HG03108 (cell line): ENCODE measurements around the gene SMARCA5.

ENCODE experiments used
- ATAC-seq: cut with Tn5 transposase; IDR thresholded peaks from one replicate; pipeline ENCODE4 v1.9.1; 2021; ENCODE audit warnings: moderate library complexity; ENCODE audit not compliant: unreplicated experiment

SMARCA5 gene

DNA sequence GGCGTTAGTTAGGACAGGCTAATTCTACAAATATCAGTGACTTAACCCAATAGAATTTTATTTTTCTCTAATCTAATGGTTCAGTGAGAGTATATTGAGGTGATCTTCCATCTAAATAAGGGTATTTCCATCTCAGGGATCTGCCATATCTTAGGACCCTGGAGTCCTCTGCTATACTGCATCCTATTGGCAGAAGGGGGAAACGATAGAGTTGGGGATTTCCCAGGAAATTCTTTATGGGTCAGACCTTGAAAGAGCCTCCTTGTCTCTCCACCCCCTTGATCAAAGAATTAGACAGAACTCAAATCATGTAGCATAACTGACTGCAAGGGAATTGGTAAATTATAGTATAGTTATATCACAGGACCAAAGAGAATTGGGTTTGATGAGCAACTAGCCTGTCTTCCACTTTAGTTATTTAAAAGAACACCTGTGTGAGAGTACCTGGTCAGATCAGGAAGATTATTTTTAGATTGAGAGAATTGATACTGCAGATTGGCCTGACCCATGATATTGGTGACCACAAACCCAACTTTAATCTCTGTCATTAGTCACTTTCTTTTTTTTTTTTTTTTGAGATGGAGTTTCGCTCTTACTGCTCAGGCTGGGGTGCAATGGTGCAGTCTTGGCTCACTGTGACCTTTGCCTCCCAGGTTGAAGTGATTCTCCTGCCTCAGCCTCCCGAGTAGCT lies 25.6 kb downstream of the SMARCA5 start:
- no peak for ATAC-seq

DNA sequence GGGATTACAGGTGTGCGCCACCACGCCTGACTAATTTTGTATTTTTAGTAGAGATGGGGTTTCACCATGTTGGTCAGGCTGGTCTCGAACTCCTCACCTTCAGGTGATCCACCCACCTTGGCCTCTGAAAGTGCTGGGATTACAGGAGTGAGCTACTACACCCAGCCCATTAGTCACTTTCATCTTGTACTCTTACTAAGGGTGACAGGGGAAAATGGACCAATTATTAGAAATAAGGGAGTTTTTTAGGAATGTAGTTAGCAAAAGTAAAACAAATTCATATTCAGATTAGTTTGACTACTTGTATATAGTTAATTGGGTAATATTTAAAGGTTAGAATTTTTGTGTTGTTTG lies 26.1 kb downstream of the SMARCA5 start:
- ATAC-seq, result no peak

DNA sequence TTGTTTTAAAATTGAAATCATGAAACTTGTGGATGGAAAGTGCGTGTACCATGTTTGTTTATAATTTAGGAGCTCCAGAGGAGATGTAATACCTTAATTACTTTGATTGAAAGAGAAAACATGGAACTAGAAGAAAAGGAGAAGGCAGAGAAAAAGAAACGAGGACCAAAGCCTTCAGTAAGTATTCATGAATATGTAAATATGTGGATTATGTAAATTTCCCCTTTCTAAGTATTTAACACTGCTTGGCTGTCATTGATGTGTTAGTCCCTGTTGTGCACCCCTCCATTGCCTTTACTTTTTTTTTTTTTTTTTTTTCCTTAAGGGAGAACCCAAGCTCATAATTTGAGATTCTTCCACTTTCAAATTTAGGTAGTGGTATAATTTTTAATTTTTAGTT lies 36.4 kb downstream of the SMARCA5 start:
- ATAC-seq, result no peak

DNA sequence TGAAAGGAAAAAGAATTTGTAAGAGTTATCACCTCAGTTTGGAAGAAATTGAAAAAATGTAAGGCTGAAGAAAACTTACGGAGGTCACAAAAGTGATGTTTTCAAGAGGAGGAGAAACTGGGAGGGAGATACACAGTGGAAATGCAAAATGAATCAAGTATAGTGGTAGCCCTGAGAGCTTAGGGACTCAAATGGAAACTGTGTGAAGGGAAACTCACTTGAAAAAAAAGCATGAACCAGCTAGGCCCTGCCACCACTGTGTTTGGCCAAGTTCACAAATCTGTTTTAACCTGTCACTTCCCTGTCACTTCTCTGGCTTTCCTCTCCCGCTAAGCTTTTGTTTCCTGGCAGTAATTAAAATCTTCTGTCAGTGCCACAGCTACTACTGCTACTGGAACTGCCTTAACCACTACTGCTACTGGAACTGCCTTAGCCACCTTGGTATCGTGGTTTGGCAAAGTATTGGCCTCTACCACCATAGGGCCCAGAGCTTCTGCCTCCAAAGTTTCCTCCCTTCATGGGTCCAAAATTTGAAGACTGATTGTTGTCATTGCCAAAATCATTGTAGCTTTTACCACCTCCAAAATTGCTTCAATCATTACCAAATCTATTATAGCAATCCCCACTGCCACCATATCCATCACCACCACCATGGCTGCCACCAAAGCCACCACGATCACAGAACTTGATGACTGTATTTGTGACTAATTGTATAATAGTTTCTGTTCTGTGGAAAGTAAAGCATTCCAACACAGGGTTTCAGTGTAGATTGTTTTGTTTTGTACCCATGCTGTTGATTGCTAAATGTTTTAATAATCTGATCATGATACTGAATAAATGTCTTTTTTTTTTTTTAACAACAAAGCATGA lies 41.5 kb downstream of the SMARCA5 start:
- peak; percentile 72 for ATAC-seq

DNA sequence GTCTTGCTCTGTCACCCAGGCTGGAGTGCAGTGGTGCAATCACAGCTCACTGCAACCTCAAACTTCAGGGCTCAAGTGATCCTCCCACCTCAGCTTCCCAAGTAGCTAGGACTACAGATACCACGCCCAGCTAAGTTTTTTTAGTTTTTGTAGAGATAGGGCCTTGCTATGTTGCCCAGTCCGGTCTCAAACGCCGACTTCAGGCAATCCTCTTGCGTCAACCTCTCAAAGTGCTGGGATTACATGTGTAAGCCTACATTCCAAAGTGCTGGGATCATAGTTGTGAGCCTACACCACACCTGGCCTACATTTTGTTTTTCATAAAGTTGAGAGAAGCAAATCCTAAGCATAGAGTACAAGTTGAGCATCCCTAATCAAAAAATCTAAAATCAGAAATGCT lies 42.2 kb downstream of the SMARCA5 start:
- no peak for ATAC-seq

DNA sequence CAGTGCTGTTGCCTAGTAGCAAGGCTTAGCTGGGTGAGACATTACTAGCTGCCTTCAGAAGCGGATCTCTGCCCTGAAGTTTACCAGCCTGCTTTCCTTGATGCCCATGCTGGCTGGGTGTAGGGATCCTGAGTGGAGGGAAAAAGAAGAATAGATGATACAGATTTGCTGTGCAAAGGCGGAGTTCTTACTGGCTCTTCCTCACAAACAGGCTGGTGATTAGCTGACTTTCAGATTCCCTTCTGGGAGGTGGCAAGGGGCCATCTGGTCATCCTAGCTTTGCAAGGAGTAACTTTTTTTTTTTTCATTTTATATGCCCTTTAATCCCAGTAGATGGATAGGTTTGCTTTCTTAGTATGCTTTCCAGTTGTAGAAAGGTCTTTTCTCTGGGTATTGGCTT lies 44.8 kb downstream of the SMARCA5 start:
- no peak for ATAC-seq

DNA sequence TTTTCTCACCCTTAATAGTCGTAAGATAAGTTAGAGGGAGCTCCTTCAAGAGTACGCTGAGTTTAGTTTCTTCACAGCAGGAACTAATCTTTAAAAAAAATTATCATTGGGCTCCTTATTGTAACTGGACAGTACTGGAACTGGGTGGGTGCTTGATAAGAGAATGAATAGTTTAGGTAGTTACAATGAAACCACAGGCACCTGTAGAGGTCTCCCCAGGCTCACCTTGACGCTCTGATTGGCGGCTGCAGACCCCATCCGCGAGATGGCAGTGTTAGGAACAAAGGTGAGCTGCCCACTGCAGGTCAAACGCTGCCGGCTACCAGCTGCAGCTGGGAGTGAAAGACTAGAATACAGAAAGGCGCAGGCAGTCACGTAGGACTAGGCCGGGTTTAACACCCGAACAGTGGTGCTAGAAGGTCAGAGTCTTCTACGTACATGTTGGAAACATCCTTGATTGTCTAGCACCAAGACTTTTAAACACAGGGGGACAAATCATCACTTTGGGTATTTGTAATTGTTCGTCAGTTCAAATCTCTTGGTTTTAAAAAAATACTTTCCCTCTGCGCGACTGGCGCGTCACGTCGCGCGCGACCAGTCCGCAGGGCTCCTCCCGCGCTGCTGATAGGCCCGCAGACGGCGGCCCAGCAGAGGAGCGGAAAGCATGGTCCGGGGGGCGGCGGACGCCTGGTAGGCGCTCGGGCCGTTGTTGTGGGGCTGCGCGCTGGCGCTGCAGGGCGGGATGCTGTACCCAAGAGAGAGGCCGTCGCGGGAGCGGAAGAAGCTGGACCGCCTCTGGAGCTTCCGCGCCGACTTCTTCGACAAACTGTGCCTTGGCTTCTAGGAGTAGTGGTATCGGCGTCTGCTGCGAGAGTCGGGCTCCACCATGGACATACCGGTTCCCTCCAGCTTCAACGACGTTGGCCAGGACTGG lies 45.6 kb downstream of the SMARCA5 start:
- peak; percentile 87 for ATAC-seq

DNA sequence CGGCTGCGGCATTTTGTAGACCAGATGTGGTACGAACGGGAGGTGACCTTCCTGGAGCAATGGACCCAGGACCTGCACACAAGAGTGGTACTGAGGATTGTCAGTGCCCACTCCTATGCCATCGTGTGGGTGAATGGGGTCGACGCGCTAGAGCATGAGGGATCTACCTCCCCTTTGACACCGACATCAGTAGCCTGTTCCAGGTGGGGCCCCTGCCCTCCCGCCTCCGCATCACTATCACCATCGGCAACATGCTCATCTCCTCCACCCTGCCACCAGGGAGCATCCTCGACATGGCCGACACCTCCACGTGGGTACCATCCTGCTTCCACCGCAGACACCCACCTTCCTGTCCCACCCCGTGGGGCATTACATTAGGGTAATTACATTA lies 46.2 kb downstream of the SMARCA5 start:
- no peak for ATAC-seq

DNA sequence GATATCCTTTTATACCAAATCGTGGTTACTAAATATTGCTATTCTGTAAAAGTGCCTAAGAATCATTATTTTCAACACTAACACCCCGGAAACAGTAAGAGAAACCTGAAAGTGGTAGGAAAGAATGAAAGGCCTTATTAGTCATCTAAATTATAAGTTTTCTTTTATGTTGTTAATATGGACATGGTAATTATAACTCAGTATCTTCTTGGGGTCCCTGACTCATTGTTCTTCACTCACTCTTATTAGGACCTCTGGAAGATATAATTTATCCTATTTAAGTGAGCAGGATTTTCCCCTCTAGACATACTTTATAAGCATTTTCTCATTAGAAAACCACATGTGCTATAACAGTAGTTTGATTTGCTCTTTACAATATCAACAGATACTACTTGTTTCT lies 51.0 kb downstream of the SMARCA5 start:
- no peak for ATAC-seq

DNA sequence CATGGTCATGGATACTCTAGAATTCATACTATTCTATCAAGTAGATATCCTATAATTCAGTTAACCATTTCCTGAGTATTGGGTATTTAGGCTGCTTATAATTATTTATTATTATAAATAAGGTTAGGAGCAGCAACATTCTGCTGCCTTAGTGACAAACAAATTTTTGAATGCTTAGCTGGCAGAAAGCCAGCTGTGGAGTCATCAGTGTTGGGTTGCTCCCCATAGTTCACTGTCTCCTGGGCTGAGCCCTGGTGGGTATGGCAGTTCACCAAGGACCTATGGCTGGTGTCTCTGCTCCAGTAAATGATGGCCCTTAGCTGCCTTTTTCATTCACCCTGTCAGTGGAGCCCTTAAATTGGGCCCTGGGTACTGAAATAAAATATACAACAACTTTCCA lies 61.8 kb downstream of the SMARCA5 start:
- no peak for ATAC-seq

DNA sequence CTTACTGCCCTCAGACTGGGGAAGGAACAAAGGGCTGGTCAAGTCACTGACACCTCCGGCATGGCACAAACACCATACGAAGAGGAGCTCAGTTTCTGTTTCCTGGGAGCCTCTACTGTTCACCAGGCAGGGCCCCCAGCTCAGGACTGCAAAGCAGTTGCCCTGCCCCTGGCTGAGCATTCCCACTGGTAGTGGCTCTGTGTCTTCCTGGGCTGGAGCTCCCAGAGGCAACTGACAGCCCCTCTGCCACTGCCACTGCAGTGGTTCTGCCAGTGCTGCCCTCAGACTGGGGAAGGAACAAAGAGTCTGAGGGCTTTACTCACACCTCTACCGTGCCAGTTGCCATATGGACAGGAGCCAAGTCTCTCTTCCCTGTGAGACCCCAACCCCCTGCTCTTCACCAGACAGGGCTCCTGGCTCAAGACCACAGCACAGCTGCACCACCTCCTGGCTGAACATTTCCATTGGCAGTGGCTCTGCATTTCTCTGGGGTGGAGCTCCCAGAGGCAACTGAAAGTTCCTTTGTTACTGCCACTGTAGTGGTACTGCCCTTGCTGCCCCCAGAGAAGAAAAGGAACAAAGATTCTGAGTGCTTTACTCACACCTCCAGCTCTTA lies 67.9 kb downstream of the SMARCA5 start:
- ATAC-seq, result no peak

DNA sequence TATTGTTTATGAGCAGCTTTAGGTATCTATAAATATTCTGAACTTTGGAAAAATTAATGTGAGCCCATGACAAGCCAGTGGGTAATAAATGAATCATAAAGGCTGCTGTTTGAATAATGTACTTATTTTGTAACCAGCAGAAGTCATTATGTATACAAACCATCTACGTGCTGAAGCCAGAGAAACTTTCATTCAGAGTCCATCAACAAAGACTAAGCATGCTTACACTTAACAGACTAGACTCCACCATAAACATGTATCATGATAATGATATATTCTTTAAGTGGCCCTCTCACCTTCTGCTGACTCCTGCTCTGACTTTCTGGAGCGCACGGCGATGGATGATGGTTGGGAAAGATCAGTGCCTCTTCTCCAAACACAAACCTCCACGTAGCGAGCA lies 72.0 kb downstream of the SMARCA5 start:
- no peak for ATAC-seq

DNA sequence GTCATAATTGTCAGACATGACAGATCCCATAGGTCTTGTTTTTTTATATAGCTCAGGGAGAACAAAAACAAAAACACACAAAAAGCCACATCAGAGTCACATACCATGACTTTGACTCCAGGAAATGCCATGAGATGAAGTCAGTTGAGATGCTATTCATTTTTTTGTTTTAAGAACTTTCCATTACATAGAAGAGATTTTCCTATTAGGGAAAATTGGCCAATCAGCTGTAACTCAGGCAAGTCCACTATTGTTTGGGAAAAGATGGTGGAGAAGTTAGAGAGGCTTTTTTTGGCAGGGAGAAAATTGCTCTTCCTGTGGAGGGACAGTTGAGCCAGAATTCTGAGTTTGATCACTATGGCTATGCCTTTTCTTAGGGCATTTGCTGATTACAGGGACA lies 72.6 kb downstream of the SMARCA5 start:
- ATAC-seq, result no peak

DNA sequence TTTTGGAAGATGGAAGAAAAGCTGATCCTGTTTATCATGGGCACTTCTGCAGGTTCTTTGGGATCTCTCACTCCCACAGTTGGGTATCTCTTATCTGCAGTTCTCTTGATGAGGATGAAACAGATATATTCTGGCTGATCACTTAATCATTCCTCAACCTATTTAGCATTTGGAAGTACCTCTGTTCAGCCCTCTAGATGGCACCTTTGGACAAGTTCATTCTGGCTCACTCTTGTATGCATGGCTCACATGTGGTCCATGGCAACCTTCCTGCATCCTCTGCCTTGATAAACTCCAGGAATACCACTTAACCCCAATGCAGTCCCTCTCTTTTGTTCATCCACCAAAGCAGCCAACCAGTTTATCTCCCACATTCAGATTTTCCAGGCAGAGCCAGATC lies 74.2 kb downstream of the SMARCA5 start:
- no peak for ATAC-seq

DNA sequence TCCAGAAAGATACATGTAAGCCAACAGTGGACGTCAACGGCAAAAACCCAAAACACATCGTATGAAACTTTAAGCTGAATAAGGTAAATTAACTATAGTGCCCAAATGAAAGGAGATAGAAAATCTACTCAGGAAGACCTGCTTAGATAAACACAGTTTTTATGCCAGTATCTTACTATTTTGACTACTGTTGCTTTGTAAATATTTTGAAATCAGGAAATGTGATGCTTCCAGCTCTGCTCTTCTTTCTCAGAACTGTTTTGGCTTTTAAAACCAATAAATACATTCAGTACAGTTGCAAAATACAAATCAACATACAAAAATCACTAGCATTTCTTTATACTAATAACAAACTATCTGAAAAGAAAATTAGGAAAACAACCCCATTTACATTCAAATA lies 83.8 kb downstream of the SMARCA5 start:
- no peak for ATAC-seq

DNA sequence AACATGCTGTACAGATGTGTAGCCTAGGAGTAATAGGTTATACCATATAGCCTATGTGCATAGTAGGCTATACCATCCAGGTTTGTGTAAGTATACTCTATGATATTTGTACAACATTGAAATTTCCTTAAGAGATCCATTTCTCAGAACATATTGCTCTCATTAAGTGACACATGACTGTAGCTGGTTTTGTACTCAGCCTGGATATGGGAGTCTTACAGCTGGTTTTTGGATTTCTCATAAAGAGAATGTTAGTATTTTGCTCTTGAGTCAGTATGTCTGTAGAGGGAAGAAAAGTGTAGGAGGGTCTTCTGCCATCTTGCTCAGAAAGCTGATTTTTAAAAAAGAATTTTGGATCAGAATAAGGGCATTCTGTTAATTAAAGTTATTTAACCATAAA lies 85.3 kb downstream of the SMARCA5 start:
- no peak for ATAC-seq

DNA sequence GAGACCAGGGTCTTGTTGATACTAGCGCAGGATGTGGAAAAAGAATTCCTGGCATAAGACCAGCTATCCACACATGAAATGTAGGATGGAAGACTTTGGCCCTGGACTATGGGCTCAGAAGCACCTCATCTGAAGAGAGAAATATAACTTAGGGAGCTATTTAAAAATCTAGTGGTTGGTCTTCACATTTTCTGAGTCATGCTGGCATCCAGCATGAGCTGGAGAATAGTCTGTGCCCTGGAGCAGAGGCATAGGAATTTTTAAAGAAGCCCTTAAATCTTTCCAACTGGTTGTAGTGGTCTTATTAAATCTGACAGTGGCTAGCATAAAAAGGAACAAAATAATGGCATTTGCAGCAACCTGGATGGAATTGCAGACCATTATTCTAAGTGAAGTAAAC lies 86.3 kb downstream of the SMARCA5 start:
- no peak for ATAC-seq

DNA sequence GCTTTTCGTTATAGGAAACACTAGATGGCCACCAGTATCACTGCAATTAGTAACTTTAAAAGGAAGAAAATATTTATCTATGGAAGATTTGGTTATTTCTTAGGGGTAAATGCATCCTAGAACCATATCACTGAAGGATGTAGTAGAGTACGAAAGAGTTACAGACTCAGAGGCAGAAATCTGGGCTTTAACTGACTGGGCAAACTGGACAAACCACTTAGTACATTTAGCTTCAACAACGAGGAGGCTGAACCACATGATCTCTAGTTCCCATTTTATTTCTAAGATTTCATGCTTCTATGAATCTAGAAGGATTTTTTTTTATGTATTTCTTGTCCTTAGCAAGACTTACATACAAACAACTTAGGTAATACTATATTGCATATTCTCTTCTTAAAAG lies 93.0 kb downstream of the SMARCA5 start:
- ATAC-seq, result no peak
